ENCODE measurements around the gene FOXP1. TPM values are rescaled to one million over a fixed set of nuclear protein-coding genes. Genes with fewer than 3 reads are reported as not detected.

The FOXP1 gene
- total and polyA plus RNA-seq, 8 donors = 95.1 to 143 (median 123) TPM

- Histone ChIP-seq H3K27ac (no peak overlapping the region), H3K36me3 (no peaks in the 10 kb centered on the region), H3K4me3 (no peak overlapping the region), H3K27me3 (no peaks in the 10 kb centered on the region), H3K9me3 (no peaks in the 10 kb centered on the region), H3K4me1 (no peaks in the 10 kb centered on the region)
- no peak for ATAC-seq
- TF ChIP-seq, protein P1, sequence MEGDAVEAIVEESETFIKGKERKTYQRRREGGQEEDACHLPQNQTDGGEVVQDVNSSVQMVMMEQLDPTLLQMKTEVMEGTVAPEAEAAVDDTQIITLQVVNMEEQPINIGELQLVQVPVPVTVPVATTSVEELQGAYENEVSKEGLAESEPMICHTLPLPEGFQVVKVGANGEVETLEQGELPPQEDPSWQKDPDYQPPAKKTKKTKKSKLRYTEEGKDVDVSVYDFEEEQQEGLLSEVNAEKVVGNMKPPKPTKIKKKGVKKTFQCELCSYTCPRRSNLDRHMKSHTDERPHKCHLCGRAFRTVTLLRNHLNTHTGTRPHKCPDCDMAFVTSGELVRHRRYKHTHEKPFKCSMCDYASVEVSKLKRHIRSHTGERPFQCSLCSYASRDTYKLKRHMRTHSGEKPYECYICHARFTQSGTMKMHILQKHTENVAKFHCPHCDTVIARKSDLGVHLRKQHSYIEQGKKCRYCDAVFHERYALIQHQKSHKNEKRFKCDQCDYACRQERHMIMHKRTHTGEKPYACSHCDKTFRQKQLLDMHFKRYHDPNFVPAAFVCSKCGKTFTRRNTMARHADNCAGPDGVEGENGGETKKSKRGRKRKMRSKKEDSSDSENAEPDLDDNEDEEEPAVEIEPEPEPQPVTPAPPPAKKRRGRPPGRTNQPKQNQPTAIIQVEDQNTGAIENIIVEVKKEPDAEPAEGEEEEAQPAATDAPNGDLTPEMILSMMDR (IDR thresholded peaks at IDR 0.05) = no peak
- intact Hi-C loops (cut with DNase I) = no loop called here
- no peak for DNase-seq
Measured at GRCh38 chr3:71148455-71149060, 435.0 kb downstream of the FOXP1 start.

DNA sequence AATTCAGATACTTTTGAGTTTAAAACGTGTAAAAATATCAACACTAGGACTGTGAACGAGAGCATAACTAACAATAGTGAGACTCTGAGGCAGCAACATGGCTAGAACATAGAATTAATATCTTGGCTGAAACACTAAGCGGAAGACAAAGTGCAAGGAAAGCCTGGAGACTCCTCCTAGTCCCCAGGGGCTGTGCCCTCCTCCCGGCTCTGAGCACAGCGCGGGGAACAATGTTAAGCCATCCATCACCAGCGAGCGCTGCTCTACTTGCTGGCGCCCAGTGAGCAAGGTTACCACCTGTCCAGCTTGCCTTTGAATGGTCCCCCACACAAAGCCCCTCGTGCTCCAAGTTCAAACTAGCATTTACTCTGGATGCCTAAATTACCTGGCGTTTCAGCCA, 436.9 kb downstream of the FOXP1 start:
- H3K36me3 ChIP-seq = no peaks in the 10 kb centered on the region
- no peak overlapping the region for H3K4me3 ChIP-seq
- no peaks in the 10 kb centered on the region for H3K4me1 ChIP-seq
- no peaks in the 10 kb centered on the region for H3K9me3 ChIP-seq
- no peak for ATAC-seq
- no peak overlapping the region for H3K27ac ChIP-seq
- intact Hi-C loops (cut with DNase I) = no loop called here
- no peak for DNase-seq
- TF ChIP-seq, protein P1 (IDR thresholded peaks at IDR 0.05) = no peak
- H3K27me3 ChIP-seq = no peaks in the 10 kb centered on the region

- no peak for DNase-seq
- no peak overlapping the region for H3K4me3 ChIP-seq
- H3K9me3 ChIP-seq = no peaks in the 10 kb centered on the region
- no peak overlapping the region for H3K27ac ChIP-seq
- intact Hi-C loops (cut with DNase I) = no loop called here
- H3K27me3 ChIP-seq = no peaks in the 10 kb centered on the region
- TF ChIP-seq, protein P1 (IDR thresholded peaks at IDR 0.05) = no peak
- no peaks in the 10 kb centered on the region for H3K36me3 ChIP-seq
- no peak for ATAC-seq
- H3K4me1 ChIP-seq = no peaks in the 10 kb centered on the region
Measured at GRCh38 chr3:71145954-71146353, 437.6 kb downstream of the FOXP1 start.

DNA sequence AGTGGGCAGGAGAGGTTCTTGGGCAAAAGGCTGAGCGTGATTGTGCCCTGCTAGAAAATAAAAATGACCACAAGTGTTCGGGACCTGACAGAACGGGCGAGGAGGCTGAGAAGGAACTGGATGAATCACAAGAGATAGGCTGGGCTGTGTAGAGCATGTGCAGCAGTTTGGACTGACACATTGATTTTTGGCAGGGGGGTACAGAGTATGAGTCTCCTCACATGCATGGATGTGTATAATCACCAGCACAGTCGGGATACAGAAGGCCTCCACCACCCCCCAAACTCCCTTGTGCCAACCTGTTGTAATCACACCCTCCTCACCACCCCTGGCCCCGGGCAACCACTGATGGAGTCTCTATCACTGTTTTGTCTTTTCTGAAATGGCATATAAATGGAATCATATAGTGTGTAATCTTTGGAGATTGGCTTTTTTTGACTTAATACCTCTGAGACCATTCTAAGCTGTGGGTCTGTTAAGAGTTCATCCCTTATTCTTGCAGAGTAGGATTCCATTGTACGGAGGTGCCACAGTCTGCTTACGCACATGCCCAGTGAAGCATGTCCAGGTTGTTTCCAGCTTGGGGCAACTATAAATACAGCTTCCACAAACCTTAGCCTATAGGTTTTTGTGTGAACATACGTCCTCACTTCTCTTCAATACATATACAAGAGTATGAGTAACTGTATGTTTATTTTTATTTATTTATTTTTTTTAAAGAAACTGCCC, 438.8 kb downstream of the FOXP1 start:
- Histone ChIP-seq H3K4me3 (no peak overlapping the region), H3K27ac (no peak overlapping the region), H3K27me3 (no peaks in the 10 kb centered on the region), H3K4me1 (no peaks in the 10 kb centered on the region), H3K36me3 (no peaks in the 10 kb centered on the region), H3K9me3 (no peaks in the 10 kb centered on the region)
- ATAC-seq (no peak), DNase-seq (no peak)
- intact Hi-C loops (cut with DNase I) = no loop called here
- TF ChIP-seq, protein P1 (IDR thresholded peaks at IDR 0.05) = no peak

DNA sequence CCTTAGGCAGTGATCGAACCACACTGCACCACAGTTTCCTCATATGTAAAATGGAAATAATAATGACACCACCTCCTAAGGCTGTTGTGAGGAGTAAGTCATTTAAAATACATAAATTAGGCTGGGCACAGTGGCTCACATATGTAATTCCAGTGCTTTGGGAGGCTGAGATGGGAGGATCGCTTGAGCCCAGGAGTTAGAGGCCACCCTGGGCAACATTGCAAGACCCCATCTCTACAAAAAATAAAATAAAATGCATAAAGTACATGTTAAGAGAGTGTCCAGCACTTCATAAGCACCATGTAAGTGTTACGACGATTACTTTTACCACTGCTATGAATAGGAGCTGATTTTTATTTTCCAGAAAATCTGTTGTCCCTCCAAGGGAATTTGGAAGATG, 440.0 kb downstream of the FOXP1 start:
- Histone ChIP-seq H3K9me3 (no peaks in the 10 kb centered on the region), H3K27ac (no peak overlapping the region)

More for the DNA sequence above, 440.0 kb downstream of the FOXP1 start:
- TF ChIP-seq, protein P1 (IDR thresholded peaks at IDR 0.05) = no peak
- H3K4me3 ChIP-seq = no peak overlapping the region
- DNase-seq = no peak
- ATAC-seq = no peak
- H3K27me3 ChIP-seq = no peaks in the 10 kb centered on the region
- intact Hi-C loops (cut with DNase I) = no loop called here
- no peaks in the 10 kb centered on the region for H3K4me1 ChIP-seq
- no peaks in the 10 kb centered on the region for H3K36me3 ChIP-seq
